HG02798 (cell line): Measurements from ENCODE around the gene ZFP36L1.

Experiments
- ATAC-seq: cut with Tn5 transposase; IDR thresholded peaks from one replicate; pipeline ENCODE4 v1.9.1; 2021; ENCODE audit warnings: mild to moderate bottlenecking; ENCODE audit not compliant: unreplicated experiment, poor library complexity

Gene ZFP36L1

GRCh38 chr14:68792979-68793733, at the start of gene ZFP36L1:
TSS of gene ZFP36L1 (minus strand) at chr14:68793067. CDS start at chr14:68792938, 129 bp downstream.
- ATAC-seq, result peak; percentile 50

- no peak for ATAC-seq
These were observed 49.4 kb upstream of the ZFP36L1 start for GRCh38 chr14:68842298-68842697.

- ATAC-seq, result no peak
These were observed 48.3 kb upstream of the ZFP36L1 start for GRCh38 chr14:68841016-68841809.

GRCh38 chr14:68840454-68840853, 47.6 kb upstream of the ZFP36L1 start:
- ATAC-seq, result peak; percentile 45

- no peak for ATAC-seq
These were observed 43.2 kb upstream of the ZFP36L1 start for GRCh38 chr14:68836082-68836481.

- ATAC-seq, result no peak
These were observed 41.9 kb upstream of the ZFP36L1 start for GRCh38 chr14:68834816-68835215.

- ATAC-seq, result no peak
These were observed 35.8 kb upstream of the ZFP36L1 start for GRCh38 chr14:68828698-68829097.

- ATAC-seq, result no peak
These were observed 32.9 kb upstream of the ZFP36L1 start for GRCh38 chr14:68825729-68826128.

GRCh38 chr14:68824517-68825347, 31.9 kb upstream of the ZFP36L1 start:
- ATAC-seq, result peak; percentile 23

- no peak for ATAC-seq
These were observed 31.3 kb upstream of the ZFP36L1 start for GRCh38 chr14:68824207-68824516.

- ATAC-seq, result no peak
These were observed 30.8 kb upstream of the ZFP36L1 start for GRCh38 chr14:68823434-68824206.

GRCh38 chr14:68822926-68823325, 30.1 kb upstream of the ZFP36L1 start:
- no peak for ATAC-seq

- peak; percentile 69 for ATAC-seq
These were observed 29.3 kb upstream of the ZFP36L1 start for GRCh38 chr14:68822132-68822651.

GRCh38 chr14:68820999-68821683, 28.3 kb upstream of the ZFP36L1 start:
- ATAC-seq, result peak; percentile 34

GRCh38 chr14:68820536-68820935, 27.7 kb upstream of the ZFP36L1 start:
- no peak for ATAC-seq

GRCh38 chr14:68820119-68820518, 27.3 kb upstream of the ZFP36L1 start:
- no peak for ATAC-seq

GRCh38 chr14:68819260-68819691, 26.4 kb upstream of the ZFP36L1 start:
- ATAC-seq, result no peak

- ATAC-seq, result no peak
These were observed 24.8 kb upstream of the ZFP36L1 start for GRCh38 chr14:68817506-68818212.
